Neural progenitor cell (in vitro differentiated cells): Measurements from ENCODE around the gene TYRP1.
A peak's percentile ranks its signal among the peaks of the same experiment; 100 is the strongest.

ENCODE experiments used
- EZH2 ChIP-seq: fragments of 200-600 bp; sonication (generic); IDR thresholded peaks from 2 replicates; pipeline ENCODE4 v1.6.1; 2017; ENCODE audit warnings: antibody characterized with exemption, mild to moderate bottlenecking, moderate library complexity
- EZH2phosphoT487 ChIP-seq: fragments of 200-600 bp; sonication (generic); IDR thresholded peaks from 2 replicates; pipeline ENCODE4 v1.6.1; 2017; ENCODE audit warnings: antibody characterized with exemption
- TF ChIP-seq, protein P1 (sequence below): fragments of 200-600 bp; sonication (generic); IDR thresholded peaks from 2 replicates; pipeline ENCODE4 v1.5.1; 2017; ENCODE audit warnings: antibody characterized with exemption, mild to moderate bottlenecking

DNA sequence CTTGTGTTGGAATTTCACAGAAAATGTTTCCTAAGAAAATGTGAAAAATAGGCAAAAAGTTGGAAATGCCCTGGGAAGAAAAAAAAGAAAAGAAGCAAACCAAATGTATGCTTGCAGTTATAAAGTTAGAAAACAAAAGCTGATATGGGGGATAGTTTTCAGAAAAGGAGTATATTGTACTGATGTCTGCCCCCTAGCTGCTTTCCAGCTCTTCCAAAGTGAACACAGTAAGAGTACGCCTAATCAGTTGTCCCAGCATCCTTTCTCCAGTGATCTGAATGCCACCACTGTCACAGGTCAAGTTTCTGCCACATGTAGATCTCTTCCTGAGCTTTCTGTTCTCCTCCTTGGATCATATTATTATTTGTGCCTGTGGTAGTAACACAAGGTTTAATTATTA is 5.8 kb downstream of the TYRP1 start:
- no peak for TF ChIP-seq EZH2
- TF ChIP-seq, protein P1, sequence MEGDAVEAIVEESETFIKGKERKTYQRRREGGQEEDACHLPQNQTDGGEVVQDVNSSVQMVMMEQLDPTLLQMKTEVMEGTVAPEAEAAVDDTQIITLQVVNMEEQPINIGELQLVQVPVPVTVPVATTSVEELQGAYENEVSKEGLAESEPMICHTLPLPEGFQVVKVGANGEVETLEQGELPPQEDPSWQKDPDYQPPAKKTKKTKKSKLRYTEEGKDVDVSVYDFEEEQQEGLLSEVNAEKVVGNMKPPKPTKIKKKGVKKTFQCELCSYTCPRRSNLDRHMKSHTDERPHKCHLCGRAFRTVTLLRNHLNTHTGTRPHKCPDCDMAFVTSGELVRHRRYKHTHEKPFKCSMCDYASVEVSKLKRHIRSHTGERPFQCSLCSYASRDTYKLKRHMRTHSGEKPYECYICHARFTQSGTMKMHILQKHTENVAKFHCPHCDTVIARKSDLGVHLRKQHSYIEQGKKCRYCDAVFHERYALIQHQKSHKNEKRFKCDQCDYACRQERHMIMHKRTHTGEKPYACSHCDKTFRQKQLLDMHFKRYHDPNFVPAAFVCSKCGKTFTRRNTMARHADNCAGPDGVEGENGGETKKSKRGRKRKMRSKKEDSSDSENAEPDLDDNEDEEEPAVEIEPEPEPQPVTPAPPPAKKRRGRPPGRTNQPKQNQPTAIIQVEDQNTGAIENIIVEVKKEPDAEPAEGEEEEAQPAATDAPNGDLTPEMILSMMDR = peak; percentile 26
- TF ChIP-seq EZH2phosphoT487 = no peak
